Daoy (cell line): Measurements from ENCODE around the gene CASQ1. TPM values are rescaled to one million over a fixed set of nuclear protein-coding genes. Genes with fewer than 3 reads are reported as not detected.

Experiments
- DNase-seq: peaks from one replicate; pipeline ENCODE4 v3.0.0-alpha.2; 2015; ENCODE audit warnings: low read depth
- total RNA-seq: library from RNA; depleted of rRNA; stranded (reverse); fragments of >200 nt; shearing (Covaris generic); gene quantifications from 2 replicates; pipeline ENCODE4 v1.2.3, GENCODE V29; 2014; rRNA removed

CASQ1 gene
- not detected in 2 replicates for total RNA-seq

GRCh38 chr1:160189649-160190625 lies at the start of gene CASQ1:
Gene CASQ1 (plus strand): TSS chr1:160190575. CDS start chr1:160190752, 177 bp downstream.
- DNase-seq: peak; percentile 54

- DNase-seq: no peak
Measured at GRCh38 chr1:160143695-160144094, 46.7 kb upstream of the CASQ1 start.

GRCh38 chr1:160144921-160145320 lies 45.5 kb upstream of the CASQ1 start:
- no peak for DNase-seq

- DNase-seq: no peak
Measured at GRCh38 chr1:160146107-160146506, 44.3 kb upstream of the CASQ1 start.

GRCh38 chr1:160148121-160148520 lies 42.3 kb upstream of the CASQ1 start:
- no peak for DNase-seq

GRCh38 chr1:160149233-160149632 lies 41.1 kb upstream of the CASQ1 start:
- no peak for DNase-seq

GRCh38 chr1:160149716-160150115 lies 40.7 kb upstream of the CASQ1 start:
- no peak for DNase-seq

- no peak for DNase-seq
Measured at GRCh38 chr1:160151303-160151702, 39.1 kb upstream of the CASQ1 start, which contains the start of gene ATP1A4. Gene ATP1A4 (plus strand): TSS chr1:160151603. CDS start chr1:160152041, 438 bp downstream.

- no peak for DNase-seq
Measured at GRCh38 chr1:160154790-160155189, 35.6 kb upstream of the CASQ1 start.

- DNase-seq: no peak
Measured at GRCh38 chr1:160156361-160156760, 34.0 kb upstream of the CASQ1 start.

- DNase-seq: no peak
Measured at GRCh38 chr1:160157174-160157573, 33.2 kb upstream of the CASQ1 start.

- DNase-seq: no peak
Measured at GRCh38 chr1:160158031-160158430, 32.3 kb upstream of the CASQ1 start.

GRCh38 chr1:160158534-160158933 lies 31.8 kb upstream of the CASQ1 start:
- DNase-seq: no peak

GRCh38 chr1:160159846-160160245 lies 30.5 kb upstream of the CASQ1 start:
- DNase-seq: no peak

- DNase-seq: peak; percentile 18
Measured at GRCh38 chr1:160161965-160162705, 28.2 kb upstream of the CASQ1 start.

GRCh38 chr1:160162931-160163330 lies 27.4 kb upstream of the CASQ1 start:
- DNase-seq: no peak

- peak; percentile 18 for DNase-seq
Measured at GRCh38 chr1:160163615-160164014, 26.8 kb upstream of the CASQ1 start.

GRCh38 chr1:160164121-160164520 lies 26.3 kb upstream of the CASQ1 start:
- no peak for DNase-seq

- DNase-seq: no peak
Measured at GRCh38 chr1:160166166-160166868, 24.1 kb upstream of the CASQ1 start.

GRCh38 chr1:160167056-160167455 lies 23.3 kb upstream of the CASQ1 start:
- DNase-seq: no peak

GRCh38 chr1:160167580-160167979 lies 22.8 kb upstream of the CASQ1 start:
- DNase-seq: no peak

- DNase-seq: no peak
Measured at GRCh38 chr1:160168016-160168415, 22.4 kb upstream of the CASQ1 start.
